Mesenchymal stem cell (in vitro differentiated cells and primary cell): ENCODE results near the gene COL8A2.

Source experiments
- DNase-seq: peaks from one replicate; pipeline ENCODE4 v3.0.0-alpha.2; 2013
- H2AFZ ChIP-seq: one replicate; pipeline ENCODE4 v1.6.1; 2013; ENCODE audit warnings: low read depth, mild to moderate bottlenecking, control low read depth, inconsistent platforms, low read length, moderate library complexity
- H2AK5ac ChIP-seq: 2 replicates; pipeline ENCODE4 v1.6.1; 2013; ENCODE audit warnings: low read length, moderate library complexity, mild to moderate bottlenecking, inconsistent platforms; ENCODE audit not compliant: severe bottlenecking
- H2BK120ac ChIP-seq: one replicate; pipeline ENCODE4 v1.6.1; 2013; ENCODE audit warnings: low read depth, mild to moderate bottlenecking, inconsistent platforms, low read length, moderate library complexity
- H2BK12ac ChIP-seq, 2 experiments: one replicate each; pipeline ENCODE4 v1.6.1; 2013; ENCODE audit warnings: inconsistent platforms in 2 of 2, low read length in 2 of 2, mild to moderate bottlenecking in 2 of 2, moderate library complexity in 2 of 2, control low read depth in 1 of 2
- H2BK15ac ChIP-seq: one replicate; pipeline ENCODE4 v1.6.1; 2013; ENCODE audit warnings: mild to moderate bottlenecking, low read depth, inconsistent platforms; ENCODE audit not compliant: poor library complexity, severe bottlenecking
- H2BK5ac ChIP-seq: 2 replicates; pipeline ENCODE4 v1.6.1; 2013; ENCODE audit warnings: low read depth, mild to moderate bottlenecking, low read length, control low read depth, inconsistent platforms; ENCODE audit not compliant: poor library complexity, severe bottlenecking
- H3K14ac ChIP-seq, 2 experiments: one replicate each; pipeline ENCODE4 v1.6.1; 2013; ENCODE audit warnings: inconsistent platforms in 2 of 2, low read length in 2 of 2, control low read depth in 1 of 2, mild to moderate bottlenecking in 1 of 2, moderate library complexity in 1 of 2
- H3K18ac ChIP-seq, 2 experiments: one replicate each; pipeline ENCODE4 v1.6.1; 2013; ENCODE audit warnings: inconsistent platforms in 2 of 2, low read length in 2 of 2, control low read depth in 1 of 2, low read depth in 1 of 2, mild to moderate bottlenecking in 1 of 2
- H3K23ac ChIP-seq, 2 experiments: one replicate each; pipeline ENCODE4 v1.6.1; 2013; ENCODE audit warnings: inconsistent platforms in 2 of 2, low read length in 2 of 2, mild to moderate bottlenecking in 2 of 2, moderate library complexity in 2 of 2, control low read depth in 1 of 2
- H3K27ac ChIP-seq: 2 replicates; pipeline ENCODE4 v1.5.1; 2013; ENCODE audit warnings: mild to moderate bottlenecking, moderate library complexity, low read length, control low read depth, inconsistent platforms; ENCODE audit not compliant: poor library complexity, severe bottlenecking
- H3K27me3 ChIP-seq, 2 experiments: 2 replicates each; pipeline versions ENCODE4 v1.6.1 to v1.7.0; 2013; ENCODE audit warnings: low read length in 2 of 2, mild to moderate bottlenecking in 2 of 2, moderate library complexity in 2 of 2, control low read depth in 1 of 2, inconsistent platforms in 1 of 2; ENCODE audit not compliant: control insufficient read depth in 1 of 2, insufficient read depth in 1 of 2
- H3K36me3 ChIP-seq, 2 experiments: 2 replicates each; pipeline versions ENCODE4 v1.6.1 to v1.7.0; 2013; ENCODE audit warnings: low read length in 2 of 2, control low read depth in 1 of 2, inconsistent platforms in 1 of 2, low read depth in 1 of 2, mild to moderate bottlenecking in 1 of 2; ENCODE audit not compliant: insufficient read depth in 2 of 2, control insufficient read depth in 1 of 2
- H3K4ac ChIP-seq, 2 experiments: one replicate each; pipeline ENCODE4 v1.6.1; 2013; ENCODE audit warnings: inconsistent platforms in 2 of 2, low read length in 2 of 2, mild to moderate bottlenecking in 2 of 2, moderate library complexity in 2 of 2, control low read depth in 1 of 2, low read depth in 1 of 2
- H3K4me1 ChIP-seq: 2 replicates; pipeline ENCODE4 v1.6.1; 2013; ENCODE audit warnings: low read depth, low read length, control low read depth; ENCODE audit not compliant: control insufficient read depth, insufficient read depth
- H3K4me2 ChIP-seq: 2 replicates; pipeline ENCODE4 v1.6.1; 2013; ENCODE audit warnings: low read length, mild to moderate bottlenecking, inconsistent platforms; ENCODE audit not compliant: poor library complexity, severe bottlenecking
- H3K4me3 ChIP-seq, 2 experiments: 2 replicates each; pipeline versions ENCODE4 v1.5.1 to v1.7.0; 2013; ENCODE audit warnings: low read length in 2 of 2, mild to moderate bottlenecking in 2 of 2, control low read depth in 1 of 2, low read depth in 1 of 2; ENCODE audit not compliant: insufficient read depth in 1 of 2
- H3K79me1 ChIP-seq: replicated peaks from 2 replicates; pipeline ENCODE4 v1.6.1; 2013; ENCODE audit warnings: mild to moderate bottlenecking, control low read depth, low read length, inconsistent platforms; ENCODE audit not compliant: poor library complexity, severe bottlenecking
- H3K9ac ChIP-seq: 2 replicates; pipeline ENCODE4 v1.7.0; 2013; ENCODE audit warnings: mild to moderate bottlenecking, low read length, moderate library complexity
- H3K9me3 ChIP-seq: 2 replicates; pipeline ENCODE4 v1.7.0; 2013; ENCODE audit warnings: mild to moderate bottlenecking, low read length; ENCODE audit not compliant: control insufficient read depth
- H4K8ac ChIP-seq: one replicate; pipeline ENCODE4 v1.6.1; 2013; ENCODE audit warnings: inconsistent platforms, mild to moderate bottlenecking, low read length, moderate library complexity
- H4K91ac ChIP-seq: one replicate; pipeline ENCODE4 v1.6.1; 2013; ENCODE audit warnings: mild to moderate bottlenecking, low read length, inconsistent platforms
- WGBS: methylation state at CpG from one replicate; pipeline ENCODE4 v1.1.7; 2013; ENCODE audit warnings: mixed read lengths; 5-methylcytosine and 5-hydroxymethylcytosine counted together

Gene COL8A2

DNA sequence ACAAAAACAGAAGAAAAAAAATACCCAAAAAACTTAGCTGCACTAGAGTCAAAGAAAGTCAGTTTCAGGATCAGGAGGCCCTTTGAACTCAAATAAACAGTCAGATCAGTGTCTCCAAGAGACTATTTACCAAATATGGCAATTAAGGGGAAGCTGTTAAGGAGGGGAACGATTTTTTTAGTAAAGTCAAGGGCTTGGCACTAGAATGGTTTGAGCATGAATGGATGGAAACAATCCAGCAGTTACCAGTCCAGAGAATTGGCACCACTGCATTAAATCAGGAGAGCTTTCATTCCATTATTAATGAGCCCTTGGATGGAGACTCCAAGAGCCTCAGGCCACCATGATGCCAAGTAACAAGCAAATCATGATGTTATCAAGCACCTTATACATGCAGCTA is 17.1 kb upstream of the COL8A2 start:
- H3K18ac ChIP-seq = no peak overlapping the region
- H2AFZ ChIP-seq = no peak overlapping the region
- no peak overlapping the region for H3K27ac ChIP-seq
- no peak overlapping the region for H3K4me2 ChIP-seq
- no peak overlapping the region for H4K8ac ChIP-seq
- H3K9me3 ChIP-seq = no peaks in the 10 kb centered on the region
- 54% methylated on average over 1 of the region's 1 CpG for WGBS
- H3K4ac ChIP-seq = no peak overlapping the region
- H3K27me3 ChIP-seq = no peaks in the 10 kb centered on the region
- no peak for DNase-seq
- H3K4me1 ChIP-seq = peaks cover 1% of the 10 kb centered on the region
- H2AK5ac ChIP-seq = no peak overlapping the region
- H3K9ac ChIP-seq = no peak overlapping the region
- no peak overlapping the region for H2BK12ac ChIP-seq
- H3K23ac ChIP-seq = no peak overlapping the region
- H4K91ac ChIP-seq = no peak overlapping the region
- H3K36me3 ChIP-seq = peaks cover 18 to 38% of the 10 kb centered on the region in 2 experiments
- H3K4me3 ChIP-seq = no peak overlapping the region
- no peak overlapping the region for H2BK120ac ChIP-seq
- H2BK5ac ChIP-seq = no peak overlapping the region
- no peak overlapping the region for H2BK15ac ChIP-seq
- H3K79me1 ChIP-seq = peaks cover 25% of the 10 kb centered on the region
- H3K14ac ChIP-seq = no peak overlapping the region

GRCh38 chr1:36139521-36139920 is 14.5 kb upstream of the COL8A2 start:
- no peak overlapping the region for H4K8ac ChIP-seq
- peaks cover 23% of the 10 kb centered on the region for H3K79me1 ChIP-seq
- no peak for DNase-seq
- no peak overlapping the region for H3K4me2 ChIP-seq
- H4K91ac ChIP-seq = no peak overlapping the region
- no peak overlapping the region for H3K23ac ChIP-seq
- no peak overlapping the region for H2BK120ac ChIP-seq
- WGBS = 93% methylated on average over 5 of the region's 5 CpGs
- H3K9me3 ChIP-seq = no peaks in the 10 kb centered on the region
- H3K27me3 ChIP-seq = no peaks in the 10 kb centered on the region
- H3K18ac ChIP-seq = no peak overlapping the region
- H3K14ac ChIP-seq = no peak overlapping the region
- H2BK12ac ChIP-seq = no peak overlapping the region
- no peak overlapping the region for H3K27ac ChIP-seq
- peak overlapping the region; percentile 20 for H3K9ac ChIP-seq
- no peak overlapping the region for H3K4me3 ChIP-seq
- no peak overlapping the region for H2BK15ac ChIP-seq
- peaks cover under 1% of the 10 kb centered on the region for H3K4me1 ChIP-seq
- H2AK5ac ChIP-seq = no peak overlapping the region
- no peak overlapping the region for H2AFZ ChIP-seq
- no peak overlapping the region for H2BK5ac ChIP-seq
- peaks cover 23 to 37% of the 10 kb centered on the region in 2 experiments for H3K36me3 ChIP-seq
- no peak overlapping the region for H3K4ac ChIP-seq

DNA sequence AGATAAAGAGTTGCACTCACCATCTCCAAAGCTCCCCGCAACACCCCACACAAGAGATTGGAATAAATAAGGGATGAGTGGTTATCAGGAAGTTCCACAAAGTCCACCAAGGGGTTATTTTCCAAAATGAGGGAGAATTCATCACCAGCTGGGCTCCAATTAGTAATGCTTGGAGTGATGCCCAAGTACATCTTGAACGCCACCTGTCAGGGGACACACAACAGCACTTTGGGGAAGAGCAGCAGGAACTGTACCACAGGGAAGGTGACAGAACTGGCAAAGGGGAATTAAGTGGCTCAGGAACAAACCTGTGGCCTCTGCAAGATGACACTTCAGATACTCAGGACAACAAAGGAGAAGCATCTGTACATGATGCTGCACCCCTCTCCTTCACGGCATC is 12.8 kb upstream of the COL8A2 start:
- Histone ChIP-seq H3K4me1 (peaks cover 13% of the 10 kb centered on the region), H3K4ac (no peak overlapping the region), H3K18ac (no peak overlapping the region), H3K79me1 (peaks cover 23% of the 10 kb centered on the region), H3K4me2 (no peak overlapping the region), H3K4me3 (no peak overlapping the region), H2BK15ac (no peak overlapping the region), H2BK5ac (no peak overlapping the region), H3K27me3 (no peaks in the 10 kb centered on the region), H4K8ac (no peak overlapping the region), H3K9me3 (no peaks in the 10 kb centered on the region), H3K9ac (peak overlapping the region; percentile 59), H3K27ac (no peak overlapping the region), H2AK5ac (no peak overlapping the region), H2BK120ac (no peak overlapping the region), H3K23ac (no peak overlapping the region), H2AFZ (no peak overlapping the region), H3K36me3 (peaks cover 20 to 34% of the 10 kb centered on the region in 2 experiments), H4K91ac (no peak overlapping the region), H3K14ac (no peak overlapping the region), H2BK12ac (no peak overlapping the region)
- WGBS = 95% methylated on average over 2 of the region's 3 CpGs
- no peak for DNase-seq

DNA sequence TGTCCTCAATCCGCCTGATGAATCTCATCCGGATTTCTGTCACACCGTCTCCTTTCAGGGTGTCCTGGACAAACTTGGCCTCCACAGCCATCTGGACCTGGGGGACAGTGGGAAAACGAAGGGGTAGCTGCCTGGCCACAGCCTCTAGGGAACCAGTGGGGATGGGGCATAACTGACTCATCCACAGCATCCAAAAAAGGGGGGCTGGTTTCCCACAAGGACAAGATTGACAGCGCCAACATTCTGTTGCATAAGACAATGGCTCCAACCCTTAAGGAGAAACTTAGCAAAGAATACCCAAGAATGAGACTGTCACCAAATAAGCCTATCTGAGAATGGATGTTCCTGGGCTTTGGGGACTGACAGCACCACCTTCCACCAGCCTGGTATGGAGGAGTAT is 12.2 kb upstream of the COL8A2 start:
- Histone ChIP-seq H3K4me2 (no peak overlapping the region), H3K27ac (no peak overlapping the region), H3K4me3 (no peak overlapping the region), H3K4ac (no peak overlapping the region), H2AK5ac (no peak overlapping the region), H4K8ac (no peak overlapping the region), H2BK12ac (no peak overlapping the region), H4K91ac (no peak overlapping the region), H3K9ac (peak overlapping the region; percentile 59), H3K14ac (no peak overlapping the region), H3K27me3 (no peaks in the 10 kb centered on the region), H3K18ac (no peak overlapping the region), H3K23ac (no peak overlapping the region), H3K9me3 (no peaks in the 10 kb centered on the region), H2BK5ac (no peak overlapping the region), H3K4me1 (peaks cover 13% of the 10 kb centered on the region), H3K36me3 (peaks cover 20 to 34% of the 10 kb centered on the region in 2 experiments), H2AFZ (no peak overlapping the region), H3K79me1 (peaks cover 23% of the 10 kb centered on the region), H2BK120ac (no peak overlapping the region), H2BK15ac (no peak overlapping the region)
- DNase-seq = no peak
- WGBS = 92% methylated on average over 5 of the region's 5 CpGs
